Uterus (tissue), 4 donors: ENCODE measurements around the gene RAI14. TPM values are rescaled to one million over a fixed set of nuclear protein-coding genes. Genes with fewer than 3 reads are reported as not detected.
A peak's percentile ranks its signal among the peaks of the same experiment; 100 is the strongest.

Experiments used
- DNase-seq, 2 donors: peaks; one replicate each; pipeline ENCODE4 v3.0.0-alpha.2; 2019 to 2020
- H3K27ac ChIP-seq, 2 donors: fragments of 200-600 bp; sonication (generic); 1 replicate in 1 of 2; 2 replicates in 1 of 2; pipeline ENCODE4 v1.5.1; 2016 to 2018
- H3K27me3 ChIP-seq, 2 donors: fragments of 200-600 bp; sonication (generic); one replicate each; pipeline ENCODE4 v1.5.1; 2018 to 2019; ENCODE audit warnings: control low read depth in 1 of 2
- H3K36me3 ChIP-seq, 2 donors: fragments of 200-600 bp; sonication (generic); one replicate each; pipeline ENCODE4 v1.5.1; 2019; ENCODE audit warnings: control low read depth in 1 of 2
- H3K4me1 ChIP-seq, 2 donors: fragments of 200-600 bp; sonication (generic); one replicate each; pipeline ENCODE4 v1.5.1; 2018 to 2019; ENCODE audit warnings: control low read depth in 1 of 2
- H3K4me3 ChIP-seq, 2 donors: fragments of 200-600 bp; sonication (generic); 1 replicate in 1 of 2; 2 replicates in 1 of 2; pipeline ENCODE4 v1.5.1; 2018 to 2019; ENCODE audit warnings: mild to moderate bottlenecking in 1 of 2
- H3K9me3 ChIP-seq, 2 donors: fragments of 200-600 bp; sonication (generic); one replicate each; pipeline ENCODE4 v1.5.1; 2019; ENCODE audit warnings: control low read depth in 1 of 2
- CTCF ChIP-seq, 4 experiments: fragments of 200-600 bp in 2 of 4; fragments of 450-650 bp in 2 of 4; sonication (generic) in 2 of 4; IDR thresholded peaks; one replicate each; pipeline ENCODE4 v1.5.1; 2016 to 2019; ENCODE audit warnings: antibody characterized with exemption in 4 of 4, mild to moderate bottlenecking in 2 of 4, moderate library complexity in 1 of 4
- POLR2A ChIP-seq, 2 donors: fragments of 450-650 bp; IDR thresholded peaks; one replicate each; pipeline ENCODE4 v1.6.1; 2016; ENCODE audit warnings: antibody characterized with exemption in 2 of 2, mild to moderate bottlenecking in 1 of 2, moderate library complexity in 1 of 2
- intact Hi-C: fragments of 100-400 bp; cut with DNase I; formaldehyde crosslinking; loops from one replicate; pipeline ENCODE4 v1.15.1; 2023; ENCODE audit warnings: low total_unique reads
- total RNA-seq, 4 donors: library from RNA; depleted of rRNA in 3 of 4; stranded (reverse); fragments of >200 nt in 3 of 4; gene quantifications; one replicate each; pipeline versions ENCODE4 v1.1.0 to v1.2.4, GENCODE V29; 2014 to 2023
- donor health status: DM: yes; HTN: yes; CAD: no.

The RAI14 gene
- total RNA-seq, 4 donors from 2014 or later: 32.4 to 264 (median 117) TPM

- DNase-seq: no peak
- Histone ChIP-seq H3K9me3 (no peaks in the 10 kb centered on the region), H3K36me3 (no peaks in the 10 kb centered on the region), H3K4me1 (no peaks in the 10 kb centered on the region), H3K27me3 (no peaks in the 10 kb centered on the region), H3K4me3 (no peak overlapping the region), H3K27ac (peak overlapping the region in 1 of 2 donors; percentile 71)
- intact Hi-C loops: no loop called here
- TF ChIP-seq POLR2A (IDR thresholded peaks at IDR 0.05) (no peak), CTCF (IDR thresholded peaks at IDR 0.05) (no peak)
Measured at GRCh38 chr5:34675857-34676256, 19.7 kb downstream of the RAI14 start.

GRCh38 chr5:34676416-34676815 is 20.3 kb downstream of the RAI14 start:
- DNase-seq: no peak
- Histone ChIP-seq H3K4me3 (no peak overlapping the region), H3K4me1 (no peaks in the 10 kb centered on the region), H3K27me3 (no peaks in the 10 kb centered on the region), H3K9me3 (no peaks in the 10 kb centered on the region), H3K27ac (peak overlapping the region; percentile 17 to 71), H3K36me3 (no peaks in the 10 kb centered on the region)
- intact Hi-C loops: no loop called here
- no peak for TF ChIP-seq CTCF (IDR thresholded peaks at IDR 0.05)
- no peak for TF ChIP-seq POLR2A (IDR thresholded peaks at IDR 0.05)

- H3K4me3 ChIP-seq: no peak overlapping the region
- no peaks in the 10 kb centered on the region for H3K4me1 ChIP-seq
- peak overlapping the region in 1 of 2 donors; percentile 71 for H3K27ac ChIP-seq
- H3K9me3 ChIP-seq: no peaks in the 10 kb centered on the region
- intact Hi-C loops: no loop called here
- no peaks in the 10 kb centered on the region for H3K27me3 ChIP-seq
- H3K36me3 ChIP-seq: no peaks in the 10 kb centered on the region
- TF ChIP-seq POLR2A (IDR thresholded peaks at IDR 0.05) (no peak), CTCF (IDR thresholded peaks at IDR 0.05) (no peak)
- no peak for DNase-seq
Measured at GRCh38 chr5:34677428-34677827, 21.3 kb downstream of the RAI14 start.

DNA sequence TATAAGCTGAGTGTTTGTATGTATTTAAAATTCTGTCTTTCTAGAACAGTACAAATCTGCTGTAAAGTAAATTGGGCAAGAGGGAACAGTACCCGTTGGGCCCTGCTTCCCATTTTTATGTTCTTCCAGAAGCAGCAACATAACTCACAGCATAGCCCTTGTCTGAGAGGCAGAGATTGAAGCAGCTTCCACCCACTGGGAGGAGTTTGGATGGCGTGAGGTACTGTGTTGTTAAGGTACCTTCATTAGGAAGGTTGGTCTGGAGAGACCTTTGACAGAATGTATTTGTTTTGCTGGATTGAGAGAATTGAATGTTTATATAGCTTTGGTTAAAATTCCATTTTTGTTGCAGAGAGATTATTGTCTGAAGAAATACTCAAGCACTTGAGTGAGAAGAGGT is 24.8 kb downstream of the RAI14 start:
- intact Hi-C loops: no loop called here

More for the DNA sequence above, 24.8 kb downstream of the RAI14 start:
- H3K4me3 ChIP-seq: no peak overlapping the region
- no peak for TF ChIP-seq POLR2A (IDR thresholded peaks at IDR 0.05)
- TF ChIP-seq CTCF (IDR thresholded peaks at IDR 0.05): no peak
- no peaks in the 10 kb centered on the region for H3K36me3 ChIP-seq
- no peak for DNase-seq
- H3K27me3 ChIP-seq: no peaks in the 10 kb centered on the region
- peak overlapping the region in 1 of 2 donors; percentile 31 for H3K27ac ChIP-seq
- no peaks in the 10 kb centered on the region for H3K9me3 ChIP-seq
- H3K4me1 ChIP-seq: peaks cover 0 to 9% of the 10 kb centered on the region in 2 donors
